GM13976 (cell line): ENCODE results near the gene ZKSCAN2.

Source experiments
- DNase-seq: peaks from one replicate; pipeline ENCODE4 v3.0.0; 2012; ENCODE audit warnings: low spot score
- CTCF ChIP-seq: IDR thresholded peaks from 2 replicates; pipeline ENCODE4 v1.5.1; 2012; ENCODE audit warnings: borderline replicate concordance, mild to moderate bottlenecking; ENCODE audit not compliant: insufficient read depth; ENCODE audit errors: extremely low read depth, missing control alignments, control extremely low read depth
- in situ Hi-C: fragments of 300-500 bp; cut with MboI; formaldehyde crosslinking; loops from one replicate; pipeline ENCODE4 v1.12.0; 2022; ENCODE audit warnings: low sequenced_read_pairs, mixed read lengths, inconsistent platforms; ENCODE audit not compliant: unreplicated experiment

The ZKSCAN2 gene

GRCh38 chr16:25279491-25279890 lies 21.8 kb upstream of the ZKSCAN2 start:
- DNase-seq = no peak
- in situ Hi-C loops = no loop called here
- TF ChIP-seq CTCF = no peak

GRCh38 chr16:25271421-25271820 lies 13.8 kb upstream of the ZKSCAN2 start:
- in situ Hi-C loops = no loop called here
- DNase-seq = no peak
- no peak for TF ChIP-seq CTCF

GRCh38 chr16:25270577-25270976 lies 12.9 kb upstream of the ZKSCAN2 start:
- DNase-seq = no peak
- TF ChIP-seq CTCF = no peak
- in situ Hi-C loops = no loop called here

- in situ Hi-C loops = no loop called here
- no peak for DNase-seq
- no peak for TF ChIP-seq CTCF
Observed at GRCh38 chr16:25269879-25270278, 12.2 kb upstream of the ZKSCAN2 start.

- no peak for DNase-seq
- no peak for TF ChIP-seq CTCF
- in situ Hi-C loops = no loop called here
Observed at GRCh38 chr16:25265968-25266367, 8.3 kb upstream of the ZKSCAN2 start.

- DNase-seq = no peak
- in situ Hi-C loops = no loop called here
- TF ChIP-seq CTCF = no peak
Observed at GRCh38 chr16:25264597-25264996, 7.0 kb upstream of the ZKSCAN2 start.

- in situ Hi-C loops = no loop called here
Observed at GRCh38 chr16:25260416-25260815, 2.8 kb upstream of the ZKSCAN2 start.

More at GRCh38 chr16:25260416-25260815, 2.8 kb upstream of the ZKSCAN2 start:
- DNase-seq = no peak
- no peak for TF ChIP-seq CTCF
